Calu3 (cell line): ENCODE results near the gene ALDH6A1. TPM values are rescaled to one million over a fixed set of nuclear protein-coding genes. Genes with fewer than 3 reads are reported as not detected.

ENCODE experiments used
- BruUV-seq: library from RNA; stranded (reverse); fragments of 400-500 nt; replicated peaks from 2 replicates; lab custom pipeline; 2021; lab: Mats Ljungman, UMichigan
- CTCF ChIA-PET: fragments of 300-600 bp; sonication (Branson Sonifier 250); formaldehyde crosslinking; loops from one replicate; lab custom pipeline; 2022; ENCODE audit warnings: antibody characterized with exemption; lab: Charles Lee
- DNase-seq: peaks from one replicate; pipeline ENCODE4 v3.0.0; 2022
- H3K27ac Mint-ChIP-seq: one replicate; pipeline ENCODE4 v1.8.0; 2022; ENCODE audit warnings: mixed read lengths; ENCODE audit not compliant: unreplicated experiment
- H3K27me3 Mint-ChIP-seq: one replicate; pipeline ENCODE4 v1.8.0; 2022; ENCODE audit warnings: mixed read lengths; ENCODE audit not compliant: unreplicated experiment
- H3K36me3 Mint-ChIP-seq: one replicate; pipeline ENCODE4 v1.8.0; 2022; ENCODE audit warnings: mild to moderate bottlenecking, moderate library complexity, mixed read lengths; ENCODE audit not compliant: insufficient read depth, unreplicated experiment
- H3K4me1 Mint-ChIP-seq: one replicate; pipeline ENCODE4 v1.8.0; 2022; ENCODE audit warnings: mild to moderate bottlenecking, low read depth, mixed read lengths; ENCODE audit not compliant: unreplicated experiment
- H3K4me3 Mint-ChIP-seq: one replicate; pipeline ENCODE4 v1.8.0; 2022; ENCODE audit warnings: mild to moderate bottlenecking, low read depth, moderate library complexity, mixed read lengths; ENCODE audit not compliant: unreplicated experiment
- H3K9me3 Mint-ChIP-seq: one replicate; pipeline ENCODE4 v1.8.0; 2022; ENCODE audit warnings: low read depth, mixed read lengths; ENCODE audit not compliant: unreplicated experiment
- intact Hi-C: fragments of 100-400 bp; cut with micrococcal nuclease; formaldehyde crosslinking; loops from one replicate; pipeline ENCODE4 v1.10.0; 2022; ENCODE audit not compliant: unreplicated experiment
- total RNA-seq: library from RNA; stranded (reverse); gene quantifications from 2 replicates; pipeline ENCODE4 v1.2.3, GENCODE V29; 2022
- TF ChIP-seq, protein P1 (sequence below): fragments of 200-600 bp; IDR thresholded peaks from one replicate; pipeline ENCODE4 v1.8.0; 2022; ENCODE audit warnings: antibody characterized with exemption; ENCODE audit not compliant: unreplicated experiment

The ALDH6A1 gene
- total RNA-seq, 1 experiment from 2014 or later, result 17.2 TPM

- DNase-seq, result peak; percentile 48
- H3K27ac Mint-ChIP-seq, result no peak overlapping the region
- TF ChIP-seq, protein P1, sequence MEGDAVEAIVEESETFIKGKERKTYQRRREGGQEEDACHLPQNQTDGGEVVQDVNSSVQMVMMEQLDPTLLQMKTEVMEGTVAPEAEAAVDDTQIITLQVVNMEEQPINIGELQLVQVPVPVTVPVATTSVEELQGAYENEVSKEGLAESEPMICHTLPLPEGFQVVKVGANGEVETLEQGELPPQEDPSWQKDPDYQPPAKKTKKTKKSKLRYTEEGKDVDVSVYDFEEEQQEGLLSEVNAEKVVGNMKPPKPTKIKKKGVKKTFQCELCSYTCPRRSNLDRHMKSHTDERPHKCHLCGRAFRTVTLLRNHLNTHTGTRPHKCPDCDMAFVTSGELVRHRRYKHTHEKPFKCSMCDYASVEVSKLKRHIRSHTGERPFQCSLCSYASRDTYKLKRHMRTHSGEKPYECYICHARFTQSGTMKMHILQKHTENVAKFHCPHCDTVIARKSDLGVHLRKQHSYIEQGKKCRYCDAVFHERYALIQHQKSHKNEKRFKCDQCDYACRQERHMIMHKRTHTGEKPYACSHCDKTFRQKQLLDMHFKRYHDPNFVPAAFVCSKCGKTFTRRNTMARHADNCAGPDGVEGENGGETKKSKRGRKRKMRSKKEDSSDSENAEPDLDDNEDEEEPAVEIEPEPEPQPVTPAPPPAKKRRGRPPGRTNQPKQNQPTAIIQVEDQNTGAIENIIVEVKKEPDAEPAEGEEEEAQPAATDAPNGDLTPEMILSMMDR, result no peak
- no peaks in the 10 kb centered on the region for H3K9me3 Mint-ChIP-seq
- H3K4me1 Mint-ChIP-seq, result peaks cover 8% of the 10 kb centered on the region
- intact Hi-C loops, result no loop called here
- H3K4me3 Mint-ChIP-seq, result no peak overlapping the region
- H3K27me3 Mint-ChIP-seq, result no peaks in the 10 kb centered on the region
- H3K36me3 Mint-ChIP-seq, result peaks cover 15% of the 10 kb centered on the region
- BruUV-seq, result no TSS peak
- CTCF ChIA-PET, result interaction anchor here (0.5 to 1.7 kb wide), 2 partner anchors 16 to 106 kb away, joined by 5 read pairs; no protein-coding TSS in a partner anchor
Observed at GRCh38 chr14:74014299-74014698, 70.0 kb downstream of the ALDH6A1 start.

- H3K36me3 Mint-ChIP-seq, result no peaks in the 10 kb centered on the region
- no peak overlapping the region for H3K27ac Mint-ChIP-seq
- TF ChIP-seq, protein P1, result no peak
- no peak overlapping the region for H3K4me3 Mint-ChIP-seq
- H3K27me3 Mint-ChIP-seq, result no peaks in the 10 kb centered on the region
- no peaks in the 10 kb centered on the region for H3K9me3 Mint-ChIP-seq
- no TSS peak for BruUV-seq
- peaks cover 8% of the 10 kb centered on the region for H3K4me1 Mint-ChIP-seq
- intact Hi-C loops, result no loop called here
- CTCF ChIA-PET, result no interaction called here
- DNase-seq, result no peak
Observed at GRCh38 chr14:74008843-74009499, 75.3 kb downstream of the ALDH6A1 start.

Other genes starting within 250 kb of the ALDH6A1 start
- gene PTGR2, start 232.6 kb downstream of the ALDH6A1 start, total RNA-seq, result 9.4 and 12.0 TPM in 2 replicates
- 37.6 and 39.7 TPM in 2 replicates for gene ZNF410, start 197.6 kb downstream of the ALDH6A1 start, total RNA-seq
- gene FAM161B, start 134.4 kb downstream of the ALDH6A1 start, total RNA-seq, result 1.6 and 1.7 TPM in 2 replicates
- 21.9 and 24.5 TPM in 2 replicates for gene COQ6, start 134.2 kb downstream of the ALDH6A1 start, total RNA-seq
- 10.0 and 10.5 TPM in 2 replicates for gene ENTPD5, start 65.2 kb downstream of the ALDH6A1 start, total RNA-seq
- 1.3 and 1.8 TPM in 2 replicates for gene BBOF1, start 65.1 kb downstream of the ALDH6A1 start, total RNA-seq
- gene LIN52, start 503 bp upstream of the ALDH6A1 start, total RNA-seq, result 9.1 and 11.2 TPM in 2 replicates
- not detected in 2 replicates for gene VSX2, start 155.0 kb upstream of the ALDH6A1 start, total RNA-seq
- gene ABCD4, start 218.5 kb upstream of the ALDH6A1 start, total RNA-seq, result 59.6 and 72.4 TPM in 2 replicates